WTC11 (cell line): ENCODE data around the gene TSHZ1.

Experiments
- ATF1 ChIP-seq: sonication (generic); formaldehyde crosslinking; IDR thresholded peaks from 2 replicates; pipeline ENCODE4 v1.8.1; 2023; ENCODE audit warnings: mild to moderate bottlenecking, moderate library complexity, missing genetic modification reagents
- FOXP1 ChIP-seq: sonication (generic); formaldehyde crosslinking; IDR thresholded peaks from 2 replicates; pipeline ENCODE4 v1.8.0; 2022; ENCODE audit warnings: missing genetic modification reagents, mild to moderate bottlenecking, moderate library complexity, borderline replicate concordance
- NR1H2 ChIP-seq: sonication (generic); formaldehyde crosslinking; IDR thresholded peaks from 2 replicates; pipeline ENCODE4 v1.9.0; 2021; ENCODE audit warnings: mild to moderate bottlenecking, moderate library complexity, missing genetic modification reagents
- TEAD1 ChIP-seq: sonication (generic); formaldehyde crosslinking; IDR thresholded peaks from 2 replicates; pipeline ENCODE4 v1.8.0; 2022; ENCODE audit warnings: mild to moderate bottlenecking, missing genetic modification reagents
- TF ChIP-seq, protein P1 (sequence below): fragments of 200-600 bp; IDR thresholded peaks from 2 replicates; pipeline ENCODE4 v1.8.0; 2022; ENCODE audit warnings: antibody characterized with exemption
- TF ChIP-seq, protein P2 (sequence below): sonication (generic); formaldehyde crosslinking; IDR thresholded peaks from 2 replicates; pipeline ENCODE4 v1.8.0; 2022; ENCODE audit warnings: mild to moderate bottlenecking, missing genetic modification reagents

DNA sequence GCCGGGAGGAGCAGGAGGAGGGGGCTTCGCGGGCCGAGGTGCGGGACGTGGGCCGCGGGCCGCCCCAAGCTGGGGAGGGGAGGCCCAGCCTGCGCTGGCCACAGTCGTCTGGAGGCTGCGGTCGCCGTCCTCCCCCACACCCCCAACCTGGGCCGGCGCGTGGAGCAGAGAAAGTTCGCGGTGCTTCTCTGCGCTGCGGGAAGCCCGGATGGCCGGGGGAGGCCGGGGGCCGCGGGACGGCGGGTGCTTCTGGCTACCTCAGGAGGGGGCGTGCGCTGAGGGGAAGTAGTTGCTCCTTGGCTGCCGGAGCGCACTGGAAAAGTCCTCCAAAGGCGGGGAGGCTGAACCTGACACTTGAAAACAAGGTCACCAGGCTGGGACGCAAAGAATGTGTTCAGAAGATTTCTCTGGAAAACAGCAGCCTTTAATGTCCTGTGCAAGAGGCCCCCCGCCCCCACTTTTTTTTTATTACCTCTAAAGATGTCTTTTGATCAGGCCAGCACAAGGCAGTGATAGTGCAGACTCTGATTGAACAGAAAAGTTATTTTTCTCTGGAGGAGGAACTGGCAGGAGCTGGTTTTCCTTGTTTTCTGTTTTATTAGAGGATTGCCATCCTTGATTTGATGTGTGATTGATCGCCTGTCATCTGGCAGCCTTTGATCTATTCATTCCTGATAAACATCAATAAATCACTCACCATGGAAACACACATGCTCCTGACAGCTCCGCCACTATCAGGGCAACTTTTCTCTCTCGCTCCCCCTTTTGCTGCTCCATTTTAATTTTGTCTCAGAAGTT is 1.6 kb downstream of the TSHZ1 start:
- TF ChIP-seq, protein P1, sequence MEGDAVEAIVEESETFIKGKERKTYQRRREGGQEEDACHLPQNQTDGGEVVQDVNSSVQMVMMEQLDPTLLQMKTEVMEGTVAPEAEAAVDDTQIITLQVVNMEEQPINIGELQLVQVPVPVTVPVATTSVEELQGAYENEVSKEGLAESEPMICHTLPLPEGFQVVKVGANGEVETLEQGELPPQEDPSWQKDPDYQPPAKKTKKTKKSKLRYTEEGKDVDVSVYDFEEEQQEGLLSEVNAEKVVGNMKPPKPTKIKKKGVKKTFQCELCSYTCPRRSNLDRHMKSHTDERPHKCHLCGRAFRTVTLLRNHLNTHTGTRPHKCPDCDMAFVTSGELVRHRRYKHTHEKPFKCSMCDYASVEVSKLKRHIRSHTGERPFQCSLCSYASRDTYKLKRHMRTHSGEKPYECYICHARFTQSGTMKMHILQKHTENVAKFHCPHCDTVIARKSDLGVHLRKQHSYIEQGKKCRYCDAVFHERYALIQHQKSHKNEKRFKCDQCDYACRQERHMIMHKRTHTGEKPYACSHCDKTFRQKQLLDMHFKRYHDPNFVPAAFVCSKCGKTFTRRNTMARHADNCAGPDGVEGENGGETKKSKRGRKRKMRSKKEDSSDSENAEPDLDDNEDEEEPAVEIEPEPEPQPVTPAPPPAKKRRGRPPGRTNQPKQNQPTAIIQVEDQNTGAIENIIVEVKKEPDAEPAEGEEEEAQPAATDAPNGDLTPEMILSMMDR: no peak
- TF ChIP-seq ATF1 (no peak), FOXP1 (CRISPR knock-in tag) (no peak; the same call in 1 of the 2 replicates), TEAD1 (CRISPR knock-in tag) (no peak), NR1H2 (CRISPR knock-in tag) (no peak)
- TF ChIP-seq, protein P2, sequence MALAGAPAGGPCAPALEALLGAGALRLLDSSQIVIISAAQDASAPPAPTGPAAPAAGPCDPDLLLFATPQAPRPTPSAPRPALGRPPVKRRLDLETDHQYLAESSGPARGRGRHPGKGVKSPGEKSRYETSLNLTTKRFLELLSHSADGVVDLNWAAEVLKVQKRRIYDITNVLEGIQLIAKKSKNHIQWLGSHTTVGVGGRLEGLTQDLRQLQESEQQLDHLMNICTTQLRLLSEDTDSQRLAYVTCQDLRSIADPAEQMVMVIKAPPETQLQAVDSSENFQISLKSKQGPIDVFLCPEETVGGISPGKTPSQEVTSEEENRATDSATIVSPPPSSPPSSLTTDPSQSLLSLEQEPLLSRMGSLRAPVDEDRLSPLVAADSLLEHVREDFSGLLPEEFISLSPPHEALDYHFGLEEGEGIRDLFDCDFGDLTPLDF (CRISPR knock-in tag): no peak
